Epithelial cell of prostate (primary cell): ENCODE measurements around the gene CRB2.

Source experiments
- DNase-seq: peaks from one replicate; pipeline ENCODE4 v3.0.0-alpha.2; 2011; ENCODE audit warnings: low read depth, low spot score
- H3K27ac ChIP-seq: fragments of 450-650 bp; 2 replicates; pipeline ENCODE4 v1.5.1; 2017; ENCODE audit warnings: mild to moderate bottlenecking

Gene CRB2

DNA sequence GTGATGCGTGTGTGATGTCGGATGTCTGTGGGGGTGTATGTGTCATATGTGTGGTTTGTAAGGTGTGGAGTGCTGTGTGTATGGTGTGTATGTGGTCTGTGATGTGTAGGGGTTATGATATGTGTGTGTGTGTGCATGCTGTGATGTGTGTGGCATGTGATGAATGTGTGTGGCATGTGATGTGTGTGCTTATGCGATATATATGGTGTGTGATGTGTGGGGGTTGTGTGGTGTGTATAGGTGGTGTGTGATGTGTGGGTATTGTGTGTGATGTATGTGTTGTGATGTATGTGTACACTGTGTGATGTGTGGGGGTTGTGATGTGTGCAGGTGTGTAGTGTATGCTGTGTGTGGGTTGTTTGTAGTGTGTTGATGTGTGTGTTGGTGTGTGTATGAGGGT, 9.2 kb upstream of the CRB2 start:
- no peak for DNase-seq

DNA sequence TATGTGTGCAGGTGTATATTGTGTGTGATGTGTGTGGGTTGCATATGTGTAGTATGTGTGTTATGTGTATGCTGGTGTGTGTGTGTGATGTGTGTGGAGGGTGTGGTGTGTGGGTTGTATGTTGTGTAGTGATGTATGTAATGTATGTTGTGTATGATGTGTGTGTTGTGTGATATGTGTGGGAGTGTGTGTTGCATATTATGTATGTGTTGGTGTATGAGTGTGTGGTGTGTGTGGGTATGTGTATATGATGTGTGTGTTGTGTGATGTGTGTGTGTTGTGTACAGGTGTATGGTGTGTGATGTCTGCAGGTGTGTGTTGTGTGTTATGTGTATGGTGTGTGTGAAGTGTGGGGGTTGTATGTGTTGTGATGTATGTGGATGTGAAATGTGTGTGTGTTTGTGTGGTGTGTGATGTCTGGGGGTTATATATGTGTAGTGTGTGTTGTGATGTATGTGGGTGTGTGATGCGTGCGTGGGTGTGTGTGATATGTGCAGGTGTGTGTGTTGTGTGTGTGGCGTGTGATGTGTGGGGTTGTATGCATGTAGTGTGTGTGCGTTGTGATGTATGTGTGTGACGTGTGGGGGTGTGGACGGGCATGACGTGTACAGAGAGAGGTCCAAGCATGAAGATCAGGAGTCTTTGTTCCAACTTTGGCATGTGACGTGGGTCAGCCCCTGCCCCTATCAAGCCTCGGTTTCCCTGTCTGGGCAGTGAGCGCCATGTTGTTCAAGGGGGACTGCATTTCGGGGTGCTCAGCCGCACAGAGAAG, 8.5 kb upstream of the CRB2 start:
- no peak for DNase-seq

More for the DNA sequence above, 9.2 kb upstream of the CRB2 start:
- H3K27ac ChIP-seq: no peak overlapping the region

DNA sequence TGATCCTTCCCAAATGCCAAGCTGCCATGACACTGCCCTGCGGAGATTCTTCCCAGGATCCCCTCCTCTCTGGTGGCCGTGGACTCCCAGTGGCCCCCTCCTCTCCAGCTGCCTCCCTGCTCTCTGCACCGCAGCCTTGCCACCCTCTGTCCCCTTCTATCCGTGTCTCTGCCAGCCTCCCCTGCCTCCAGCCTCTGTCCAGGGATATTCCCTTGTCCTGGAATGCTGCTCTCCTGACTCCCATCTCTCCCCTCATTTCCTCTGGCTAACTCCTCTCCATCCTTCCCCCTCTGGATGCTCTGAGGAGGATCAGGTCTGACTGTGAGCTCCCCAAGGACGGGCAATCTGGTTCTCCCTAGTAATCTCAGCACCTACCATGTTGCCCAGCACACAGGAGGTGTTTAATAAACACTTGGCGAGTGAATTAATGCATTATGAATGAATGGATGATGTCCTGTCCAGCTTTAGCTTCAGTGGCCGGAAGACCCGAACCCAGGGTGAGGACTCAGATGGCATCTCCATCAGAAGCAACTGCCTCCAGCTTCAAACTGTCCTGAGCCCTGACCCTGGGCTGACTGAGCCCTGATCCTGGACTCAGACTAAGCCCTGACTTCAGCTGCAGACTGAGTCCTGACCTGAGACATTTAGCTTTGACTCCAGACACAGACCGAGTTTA, 7.5 kb upstream of the CRB2 start:
- no peak overlapping the region for H3K27ac ChIP-seq
- no peak for DNase-seq

More for the DNA sequence above, 8.5 kb upstream of the CRB2 start:
- H3K27ac ChIP-seq: no peak overlapping the region

DNA sequence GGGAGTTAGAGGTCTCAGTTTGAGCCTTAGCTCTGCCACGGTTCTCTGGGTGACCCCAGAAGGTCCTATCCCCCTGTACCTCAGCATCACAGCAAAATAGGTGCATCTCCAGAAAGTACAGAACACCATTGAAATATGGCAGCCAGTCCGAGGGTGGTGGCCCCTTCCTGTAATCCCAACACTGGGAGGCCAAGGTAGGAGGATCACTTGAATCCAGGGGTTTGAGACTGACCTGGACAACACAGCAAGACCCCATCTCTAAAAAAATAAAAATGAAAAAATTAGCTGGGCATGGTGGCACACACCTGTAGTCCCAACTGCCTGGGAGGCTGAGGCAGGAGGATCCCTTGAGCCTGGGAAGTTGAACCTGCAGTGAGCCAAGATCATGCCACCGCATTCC, 7.0 kb upstream of the CRB2 start:
- DNase-seq: no peak
- no peak overlapping the region for H3K27ac ChIP-seq

DNA sequence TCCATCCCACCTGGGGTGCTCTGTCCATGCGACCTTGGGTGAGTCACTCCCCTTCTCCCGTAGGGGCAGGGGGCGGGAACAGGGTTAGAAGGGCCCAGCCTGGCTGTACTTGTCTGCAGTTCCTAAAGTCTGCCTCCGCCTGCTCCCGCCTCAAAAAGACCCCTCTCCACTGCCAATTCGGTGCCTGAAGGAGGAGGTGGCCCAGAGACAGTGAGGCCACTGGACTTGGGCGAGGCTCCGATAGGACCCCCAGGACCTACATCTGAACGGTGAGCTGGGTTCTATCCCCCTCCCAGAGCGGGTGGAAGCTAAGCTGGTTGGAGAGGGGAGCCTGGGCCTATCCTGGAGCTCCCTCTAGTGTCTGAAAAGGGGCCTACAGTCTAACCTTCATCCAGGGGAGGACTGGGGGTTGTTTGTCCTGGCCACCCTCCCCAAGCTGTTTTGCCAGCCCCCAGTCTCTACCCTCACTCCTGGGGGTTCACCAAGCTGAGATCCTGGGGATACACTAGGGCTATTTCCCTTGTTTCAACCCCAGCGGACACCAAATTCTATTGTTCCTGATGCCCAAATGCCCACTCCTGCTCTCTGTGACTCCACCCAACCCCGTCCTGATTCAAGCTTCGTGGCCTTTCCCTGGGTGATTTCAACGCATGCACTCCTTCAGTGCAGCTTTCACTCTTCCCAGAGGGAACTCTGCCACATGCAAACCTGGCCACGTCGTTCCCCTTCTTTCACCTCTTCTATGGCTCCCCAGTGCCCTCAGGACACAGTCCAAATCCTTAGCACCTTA, 6.1 kb upstream of the CRB2 start:
- no peak overlapping the region for H3K27ac ChIP-seq
- no peak for DNase-seq

GRCh38 chr9:123350590-123351310, 5.2 kb upstream of the CRB2 start:
- H3K27ac ChIP-seq: no peak overlapping the region
- no peak for DNase-seq

DNA sequence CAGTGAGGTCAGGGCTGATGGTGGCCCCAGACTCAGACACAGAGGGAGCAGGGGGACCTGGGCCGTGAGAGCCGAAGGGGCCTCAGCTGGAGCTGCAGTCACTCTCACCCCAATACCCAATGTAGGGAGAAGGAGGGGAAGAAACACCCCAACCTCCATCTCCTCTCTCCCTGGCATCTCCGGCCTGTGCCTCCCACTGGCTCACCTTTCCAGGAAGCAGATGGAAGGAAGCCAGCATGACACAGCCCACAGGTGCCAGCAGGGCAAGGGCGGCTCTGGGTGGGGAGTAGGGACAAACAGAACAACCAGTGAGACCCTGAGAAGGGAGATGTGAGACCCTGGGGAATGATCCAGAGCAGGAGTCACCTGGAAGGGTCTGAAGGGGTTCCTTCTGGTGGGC, 3.0 kb upstream of the CRB2 start:
- H3K27ac ChIP-seq: no peak overlapping the region
- no peak for DNase-seq

DNA sequence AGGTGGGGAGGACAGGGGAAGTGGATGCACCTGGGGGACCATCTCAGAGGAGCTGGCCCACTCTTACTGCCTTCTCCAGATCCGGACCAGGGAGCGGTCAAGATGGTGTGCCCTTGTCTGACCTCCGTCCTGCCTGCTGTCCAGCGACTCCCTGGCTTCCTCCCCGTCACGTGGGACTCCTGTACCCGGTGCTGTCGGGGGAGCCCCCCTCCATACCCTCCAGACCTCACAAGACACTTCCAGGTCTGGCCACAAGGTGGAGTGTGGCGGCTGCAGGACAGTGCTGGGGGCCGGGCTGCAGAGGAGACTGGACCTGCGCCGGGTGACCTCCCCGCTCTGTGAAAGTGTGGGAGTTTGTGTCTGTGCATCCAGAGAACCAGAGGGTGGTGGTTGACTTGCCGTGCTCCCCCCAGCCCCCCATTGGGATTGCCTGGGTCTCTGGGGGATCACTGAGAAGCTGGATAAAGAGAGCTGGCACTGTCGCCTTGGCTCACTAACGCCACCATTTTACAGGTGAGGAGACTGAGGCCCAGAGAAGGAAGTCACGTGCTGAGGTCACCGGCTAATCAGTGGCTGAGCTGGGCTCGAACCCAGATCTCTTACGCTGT, 1.9 kb upstream of the CRB2 start:
- no peak overlapping the region for H3K27ac ChIP-seq

GRCh38 chr9:123354806-123355508, 1.0 kb upstream of the CRB2 start:
- DNase-seq: no peak

More for the DNA sequence above, 1.9 kb upstream of the CRB2 start:
- no peak for DNase-seq

DNA sequence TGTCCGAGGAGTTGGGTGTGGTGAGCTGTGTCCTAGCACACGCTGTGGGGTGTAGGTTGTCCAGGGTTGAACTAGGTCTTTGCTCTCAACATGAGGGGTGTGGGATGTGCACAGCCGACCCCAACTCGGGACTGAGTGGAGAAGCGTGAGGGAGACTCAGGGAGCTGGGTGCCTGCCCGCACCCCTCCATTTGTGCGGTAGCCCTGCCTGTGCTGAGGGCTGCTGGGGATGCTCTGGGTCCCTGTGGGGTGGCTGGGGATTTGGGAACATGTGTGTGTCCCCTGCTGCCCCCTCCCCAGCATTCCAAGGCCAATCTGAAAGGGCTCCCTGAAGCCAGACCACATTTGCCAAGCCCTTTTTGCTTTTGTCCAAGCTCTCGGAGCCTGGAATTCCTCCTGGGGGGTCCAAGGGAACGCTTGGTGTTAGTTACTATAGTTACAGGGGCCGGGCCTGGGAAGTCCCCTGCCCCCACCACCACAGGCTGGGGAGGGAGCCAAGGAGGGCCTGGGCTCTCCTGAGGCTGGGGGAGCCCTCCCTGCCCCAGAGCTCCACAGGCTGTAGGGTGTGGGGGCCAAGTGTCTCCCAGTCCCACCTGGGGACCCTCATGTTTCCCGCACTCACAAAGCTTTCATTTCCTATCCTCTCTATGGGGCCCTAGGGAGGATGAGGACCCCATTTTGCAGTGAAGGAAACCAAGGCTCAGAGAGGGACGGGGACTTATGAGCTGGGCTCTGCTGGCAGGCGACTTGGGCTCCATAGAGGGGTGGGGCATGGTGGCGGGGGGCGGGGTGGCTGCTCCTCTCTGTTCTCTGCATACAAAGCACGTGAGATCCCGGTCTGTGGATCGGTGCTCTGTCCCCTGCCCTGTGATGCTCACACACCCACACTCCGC, 1.1 kb downstream of the CRB2 start:
- DNase-seq: no peak
- no peak overlapping the region for H3K27ac ChIP-seq

More at GRCh38 chr9:123354806-123355508, 1.0 kb upstream of the CRB2 start:
- no peak overlapping the region for H3K27ac ChIP-seq

DNA sequence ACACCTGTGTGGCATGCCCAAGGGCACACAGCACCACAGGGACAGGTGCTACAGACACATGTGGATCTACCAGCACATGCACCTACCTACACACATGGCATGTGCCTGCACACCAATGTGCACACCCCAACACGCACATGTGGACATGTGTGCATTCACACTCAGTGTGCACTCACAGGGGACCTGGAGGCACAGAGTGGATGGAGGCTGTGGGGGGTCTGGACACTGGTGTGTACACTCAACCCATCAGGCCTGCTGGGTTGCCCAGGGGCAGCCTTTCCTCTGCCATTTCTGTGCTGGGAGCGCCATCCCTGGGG, 1.7 kb downstream of the CRB2 start:
- no peak overlapping the region for H3K27ac ChIP-seq
- DNase-seq: no peak

DNA sequence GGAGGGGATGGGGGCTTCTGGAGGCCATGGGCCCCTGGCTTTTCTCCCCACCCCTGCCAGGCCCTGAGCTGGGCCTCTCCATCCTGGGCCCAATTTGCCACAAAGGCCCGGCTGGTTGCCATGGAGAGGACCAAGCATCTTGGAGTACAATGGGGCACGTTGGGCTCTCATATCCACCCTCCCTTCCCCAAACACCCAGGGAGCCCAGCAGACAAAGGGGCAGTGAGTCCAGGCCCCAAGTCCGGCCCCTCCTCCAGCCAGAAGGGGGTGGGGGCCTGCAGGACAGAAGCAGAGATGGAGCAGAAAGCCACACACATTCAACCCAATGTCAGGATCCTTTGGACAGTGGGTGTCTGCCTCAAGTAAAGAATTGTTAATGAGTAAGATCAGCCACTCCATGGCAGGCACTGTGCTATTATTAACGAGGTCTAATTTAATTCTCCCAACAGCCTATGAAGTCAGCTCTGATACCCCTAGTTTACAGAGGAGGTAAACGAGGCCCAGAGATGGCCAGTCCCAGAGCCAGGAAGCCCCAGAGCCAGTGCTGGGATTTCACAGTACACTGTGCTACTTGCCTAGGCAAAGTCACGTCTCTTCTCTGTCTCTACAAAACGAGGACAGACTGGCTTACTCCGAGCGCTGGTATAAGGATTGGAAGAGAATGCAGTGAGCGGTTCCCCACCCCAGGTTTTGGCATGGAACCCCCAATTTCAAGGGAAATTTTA, 2.3 kb downstream of the CRB2 start:
- DNase-seq: no peak
- no peak overlapping the region for H3K27ac ChIP-seq

- no peak overlapping the region for H3K27ac ChIP-seq
- DNase-seq: no peak
Measured at GRCh38 chr9:123359106-123359505, 3.1 kb downstream of the CRB2 start.

DNA sequence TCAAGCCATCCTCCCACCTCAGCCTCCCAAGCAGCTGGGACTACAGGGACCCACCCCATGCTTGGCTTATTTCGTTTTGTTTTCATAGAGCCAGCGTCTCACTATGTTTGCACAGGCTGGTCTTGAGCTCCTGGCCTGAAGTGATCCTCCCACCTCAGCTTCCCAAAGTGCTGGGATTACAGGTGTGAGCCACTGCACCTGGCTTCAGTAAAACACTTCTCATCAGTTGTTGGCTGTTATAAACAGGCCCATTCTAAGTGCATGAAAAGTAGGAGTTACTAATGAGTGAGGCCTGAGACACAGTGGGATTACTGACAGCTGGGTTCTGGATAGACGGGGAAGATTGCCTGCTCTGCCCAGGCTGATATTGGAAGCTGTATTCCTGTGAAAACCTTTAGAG, 3.5 kb downstream of the CRB2 start:
- DNase-seq: no peak
- H3K27ac ChIP-seq: no peak overlapping the region

DNA sequence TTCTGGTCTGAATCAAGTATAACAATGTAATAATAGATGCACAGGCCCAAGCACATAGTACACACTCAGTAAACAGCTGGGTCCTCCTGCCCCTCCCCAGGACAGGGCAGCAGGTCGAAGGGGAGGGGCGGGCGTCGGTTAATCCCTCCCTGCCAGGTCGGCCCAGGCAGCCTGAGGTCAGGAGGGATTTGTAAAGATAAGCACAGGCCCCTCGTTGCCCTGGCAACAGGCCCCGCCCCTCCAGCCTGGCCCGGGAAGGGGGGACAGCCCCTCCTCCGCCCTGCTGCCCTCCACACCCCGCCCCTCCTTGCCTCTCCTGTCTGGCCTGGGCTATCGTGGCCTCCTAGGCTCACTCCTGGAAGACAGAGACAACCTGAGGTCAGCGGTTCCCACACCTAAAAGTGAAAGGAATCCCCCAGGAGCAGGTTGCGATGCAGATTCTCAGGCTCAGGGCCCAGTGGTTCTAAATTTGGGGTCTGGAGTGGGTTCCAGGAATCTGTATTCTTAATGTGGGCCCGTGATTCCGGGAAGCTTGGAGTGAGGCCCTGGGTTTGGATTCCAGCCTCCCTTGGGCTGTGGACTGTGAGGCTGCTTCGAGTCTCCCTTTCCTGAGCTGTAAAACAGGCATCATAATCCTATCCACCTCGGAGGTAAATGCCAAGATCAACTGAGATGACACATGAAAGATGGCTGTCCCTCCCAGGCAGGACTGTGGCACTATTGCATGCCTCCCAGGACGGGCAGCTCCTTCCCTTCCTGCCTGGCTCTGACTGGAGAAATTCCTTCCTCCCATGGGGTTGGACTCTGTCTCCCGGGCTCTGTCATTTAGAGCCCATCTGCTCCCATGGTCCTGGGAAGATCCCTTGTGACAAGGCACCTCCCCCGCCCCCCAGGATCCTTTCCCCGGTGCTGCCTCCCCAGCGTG, 4.4 kb downstream of the CRB2 start:
- no peak overlapping the region for H3K27ac ChIP-seq
- no peak for DNase-seq

GRCh38 chr9:123361086-123361730, 5.2 kb downstream of the CRB2 start:
- no peak for DNase-seq
- H3K27ac ChIP-seq: no peak overlapping the region
